Activated T-cell treated with anti-CD3 and anti-CD28 coated beads for 48 hours (primary cell): Measurements from ENCODE around the gene CREBBP.

ENCODE experiments used
- DNase-seq: peaks from one replicate; pipeline ENCODE4 v3.0.0-alpha.2; 2020; ENCODE audit warnings: low read depth

Gene CREBBP

GRCh38 chr16:3856367-3857141 lies 24.0 kb downstream of the CREBBP start:
- DNase-seq, result no peak

GRCh38 chr16:3854750-3855541 lies 25.6 kb downstream of the CREBBP start:
- no peak for DNase-seq

GRCh38 chr16:3850544-3850899 lies 30.0 kb downstream of the CREBBP start:
- no peak for DNase-seq

GRCh38 chr16:3849751-3850543 lies 30.6 kb downstream of the CREBBP start:
- DNase-seq, result no peak

GRCh38 chr16:3846595-3847091 lies 33.9 kb downstream of the CREBBP start:
- no peak for DNase-seq

- DNase-seq, result no peak
Measured at GRCh38 chr16:3846087-3846486, 34.4 kb downstream of the CREBBP start.

GRCh38 chr16:3842994-3843393 lies 37.5 kb downstream of the CREBBP start:
- DNase-seq, result no peak

- no peak for DNase-seq
Measured at GRCh38 chr16:3841729-3842508, 38.6 kb downstream of the CREBBP start.

GRCh38 chr16:3839402-3840184 lies 40.9 kb downstream of the CREBBP start:
- no peak for DNase-seq

- DNase-seq, result no peak
Measured at GRCh38 chr16:3838600-3839401, 41.7 kb downstream of the CREBBP start.

GRCh38 chr16:3837851-3838586 lies 42.5 kb downstream of the CREBBP start:
- DNase-seq, result no peak

GRCh38 chr16:3836641-3837040 lies 43.9 kb downstream of the CREBBP start:
- DNase-seq, result no peak

- DNase-seq, result no peak
Measured at GRCh38 chr16:3835089-3835602, 45.4 kb downstream of the CREBBP start.

GRCh38 chr16:3832668-3833067 lies 47.8 kb downstream of the CREBBP start:
- no peak for DNase-seq

- DNase-seq, result no peak
Measured at GRCh38 chr16:3830625-3831254, 49.8 kb downstream of the CREBBP start.

GRCh38 chr16:3829631-3830536 lies 50.6 kb downstream of the CREBBP start:
- DNase-seq, result no peak

GRCh38 chr16:3825940-3826339 lies 54.6 kb downstream of the CREBBP start:
- DNase-seq, result no peak

- DNase-seq, result no peak
Measured at GRCh38 chr16:3825103-3825502, 55.4 kb downstream of the CREBBP start.
